Inflammatory macrophage treated with lipopolysaccharide for 1 hour (primary cell): ENCODE results near the gene CCDC32.

Source experiments
- DNase-seq, 2 donors: peaks; one replicate each; pipeline ENCODE4 v3.0.0-alpha.2; 2020 to 2022

CCDC32 gene

DNA sequence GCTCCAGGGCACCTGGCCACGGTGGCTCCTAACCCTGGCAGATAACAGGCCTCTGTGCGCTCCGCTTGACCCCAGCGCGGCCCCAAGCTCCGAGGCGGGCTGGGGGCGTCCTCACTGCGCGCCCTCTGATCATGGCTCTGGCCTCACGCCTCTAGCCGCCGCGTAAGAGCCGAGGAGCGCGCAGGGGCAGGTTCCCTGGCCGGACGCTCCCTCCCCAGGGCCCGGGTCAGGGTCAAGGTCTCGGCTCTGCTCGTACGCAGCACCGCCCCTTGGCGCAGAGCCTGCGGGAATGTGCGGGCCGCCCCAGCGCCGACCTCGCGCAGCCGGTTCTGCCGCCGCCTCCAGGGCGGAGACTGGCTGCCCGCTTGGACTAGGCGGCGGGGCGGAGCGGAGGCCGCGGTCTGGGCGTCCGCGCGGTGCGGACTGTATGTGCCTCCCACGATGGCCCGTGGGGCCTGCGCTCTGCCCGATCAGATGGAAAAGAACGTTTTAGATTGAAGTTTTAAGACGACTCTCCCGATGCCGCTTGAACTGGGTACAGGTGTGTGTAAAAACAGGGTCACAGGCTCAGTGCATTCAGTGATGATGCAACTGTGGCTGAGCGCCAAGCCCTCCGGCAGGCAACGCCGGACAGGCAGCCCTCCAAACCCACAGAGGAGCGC, 53.2 kb downstream of the CCDC32 start:
- peak; percentile 24 to 39 for DNase-seq

DNA sequence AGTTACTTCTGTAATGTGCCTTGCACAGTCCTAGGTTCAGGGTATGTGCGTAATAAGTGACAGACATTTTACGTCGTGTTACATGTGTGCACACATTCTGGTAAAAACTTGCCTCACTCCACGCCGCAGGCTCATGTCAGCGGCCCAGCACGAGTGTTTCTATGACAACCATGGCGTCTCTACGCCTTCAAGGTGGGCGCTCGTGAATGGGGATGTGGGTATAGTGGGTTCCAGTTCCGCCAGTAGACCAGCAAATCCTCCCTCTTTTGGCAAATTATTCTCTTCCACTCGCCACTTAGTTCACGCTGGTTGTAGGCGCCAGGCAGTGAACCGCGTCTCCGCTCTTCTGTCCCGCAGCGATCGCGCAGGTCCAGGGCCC, 53.8 kb downstream of the CCDC32 start:
- peak; percentile 18 to 38 for DNase-seq

DNA sequence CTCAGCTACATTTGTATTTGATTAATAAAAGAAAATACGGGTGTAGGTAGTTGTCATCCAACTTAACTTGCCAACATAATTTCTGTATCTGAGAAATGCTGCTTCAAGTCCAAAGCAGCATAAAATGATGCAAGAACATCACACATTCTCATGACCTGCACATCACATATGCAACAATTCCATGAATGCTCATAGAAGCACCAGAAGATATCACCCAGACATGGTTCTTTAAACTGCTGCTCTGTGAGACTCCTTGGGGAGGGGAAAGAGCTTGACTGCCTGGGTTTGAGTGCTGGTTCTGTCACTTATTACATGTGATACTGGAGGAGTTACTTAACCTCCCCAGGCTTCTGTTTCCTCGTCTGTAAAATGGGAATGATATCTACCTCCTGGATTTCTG, 54.6 kb downstream of the CCDC32 start:
- DNase-seq, result no peak

DNA sequence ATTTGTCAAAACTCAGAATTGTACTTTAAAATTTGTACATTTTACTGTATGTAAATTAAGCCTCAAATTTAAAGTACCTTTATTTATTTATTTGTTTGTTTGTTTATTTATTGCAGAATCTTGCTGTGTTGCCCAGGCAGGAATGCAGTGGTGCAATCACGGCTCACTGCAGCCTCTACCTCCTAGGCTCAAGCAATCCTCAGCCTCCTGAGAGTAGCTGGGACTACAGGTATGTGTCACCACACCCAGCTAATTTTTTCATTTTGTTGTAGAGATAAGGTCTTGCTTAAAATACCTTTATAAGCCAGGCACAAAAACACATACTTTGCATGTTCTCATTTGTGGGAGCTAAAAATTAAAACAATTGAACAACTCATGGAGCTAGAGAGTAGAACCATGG, 56.6 kb downstream of the CCDC32 start:
- no peak for DNase-seq

DNA sequence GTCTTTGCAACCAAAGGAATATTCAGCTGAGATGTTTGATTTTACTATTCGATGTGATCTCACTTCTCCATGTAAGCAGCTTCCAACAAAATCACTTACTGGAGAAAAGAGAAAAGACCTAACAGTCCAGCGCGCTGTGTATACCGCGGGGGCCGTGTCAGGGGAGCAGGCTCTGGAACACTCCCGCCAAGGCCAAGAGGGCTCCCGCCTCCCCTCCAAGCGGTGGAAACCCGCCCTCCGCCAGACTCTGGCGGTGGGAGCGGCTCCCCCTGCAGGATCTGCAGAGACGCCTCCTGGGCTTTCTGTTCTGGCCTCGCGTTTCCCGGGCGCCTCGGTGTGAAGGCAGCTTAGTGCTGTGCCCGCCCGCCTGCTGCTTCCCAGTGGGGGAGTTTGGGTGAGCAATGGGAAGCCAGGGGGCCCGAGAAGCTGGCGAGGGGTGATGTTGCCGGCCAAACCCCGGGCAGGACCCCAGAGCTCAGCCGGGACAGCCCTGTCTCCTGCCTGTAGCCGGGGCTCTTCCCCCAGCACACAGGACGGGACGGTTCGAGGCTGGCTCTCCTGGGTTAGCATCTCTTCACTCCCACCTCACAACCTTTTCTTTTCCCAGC, 57.8 kb downstream of the CCDC32 start:
- DNase-seq, result peak; percentile 49 to 59
